Omental fat pad (tissue), 4 donors: ENCODE results near the gene HOXA9. TPM values are rescaled to one million over a fixed set of nuclear protein-coding genes. Genes with fewer than 3 reads are reported as not detected.

Experiments
- ATAC-seq: fragments of 150-250 bp; one replicate; pipeline ENCODE4 v1.9.1; 2016; ENCODE audit warnings: mild to moderate bottlenecking, moderate library complexity; ENCODE audit not compliant: low FRiP score
- DNase-seq: peaks from one replicate; pipeline ENCODE4 v3.0.0-alpha.2; 2019; ENCODE audit warnings: low spot score
- total RNA-seq, 4 donors: library from RNA; depleted of rRNA; stranded (reverse); fragments of >200 nt; gene quantifications; one replicate each; pipeline ENCODE4 v1.1.0, GENCODE V29; 2016
- TF ChIP-seq, protein P1 (sequence below), 3 donors: fragments of 450-650 bp; IDR thresholded peaks; one replicate each; pipeline ENCODE4 v1.5.1; 2016 to 2017; ENCODE audit warnings: antibody characterized with exemption in 3 of 3, mild to moderate bottlenecking in 3 of 3, moderate library complexity in 2 of 3

Gene HOXA9
- total RNA-seq, 4 donors from 2014 or later: 0.19 to 2.4 (median 1.0) TPM; not detected in 1

DNA sequence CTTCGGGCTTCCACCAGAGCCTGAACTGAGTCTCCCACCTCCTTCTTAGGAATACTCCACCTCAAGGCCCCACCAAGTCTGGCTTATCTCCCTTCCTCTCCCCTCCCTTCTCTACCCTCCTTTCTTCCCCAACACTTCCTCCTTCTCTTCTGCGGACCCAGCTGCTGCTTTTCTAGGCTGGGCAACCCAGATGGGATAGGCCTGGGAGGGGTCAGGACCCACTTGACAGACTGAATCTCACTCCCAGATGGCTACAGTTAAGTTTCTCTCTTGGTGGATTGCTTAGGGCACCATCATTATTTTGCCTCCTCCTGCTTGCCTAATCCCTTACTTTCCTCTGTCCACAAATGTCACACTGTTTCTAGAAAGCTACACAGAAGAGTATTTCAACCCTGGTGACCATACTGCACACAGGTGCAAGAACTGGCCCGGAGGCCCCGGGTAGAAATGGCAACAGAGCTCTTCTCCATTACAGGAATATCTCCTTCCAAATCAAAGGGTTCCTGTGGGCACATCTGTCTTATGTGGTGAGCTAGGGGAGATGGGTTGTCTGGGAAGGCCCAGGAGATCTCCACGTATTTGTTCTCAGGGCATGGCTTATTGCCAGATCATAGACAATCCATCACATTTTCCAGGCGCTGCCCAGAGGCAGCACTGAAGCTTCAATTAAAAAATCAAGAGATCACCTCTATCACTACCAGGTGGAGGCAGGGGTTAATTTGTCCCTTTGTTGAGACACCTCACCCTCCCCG is 24.8 kb upstream of the HOXA9 start:
- TF ChIP-seq, protein P1, sequence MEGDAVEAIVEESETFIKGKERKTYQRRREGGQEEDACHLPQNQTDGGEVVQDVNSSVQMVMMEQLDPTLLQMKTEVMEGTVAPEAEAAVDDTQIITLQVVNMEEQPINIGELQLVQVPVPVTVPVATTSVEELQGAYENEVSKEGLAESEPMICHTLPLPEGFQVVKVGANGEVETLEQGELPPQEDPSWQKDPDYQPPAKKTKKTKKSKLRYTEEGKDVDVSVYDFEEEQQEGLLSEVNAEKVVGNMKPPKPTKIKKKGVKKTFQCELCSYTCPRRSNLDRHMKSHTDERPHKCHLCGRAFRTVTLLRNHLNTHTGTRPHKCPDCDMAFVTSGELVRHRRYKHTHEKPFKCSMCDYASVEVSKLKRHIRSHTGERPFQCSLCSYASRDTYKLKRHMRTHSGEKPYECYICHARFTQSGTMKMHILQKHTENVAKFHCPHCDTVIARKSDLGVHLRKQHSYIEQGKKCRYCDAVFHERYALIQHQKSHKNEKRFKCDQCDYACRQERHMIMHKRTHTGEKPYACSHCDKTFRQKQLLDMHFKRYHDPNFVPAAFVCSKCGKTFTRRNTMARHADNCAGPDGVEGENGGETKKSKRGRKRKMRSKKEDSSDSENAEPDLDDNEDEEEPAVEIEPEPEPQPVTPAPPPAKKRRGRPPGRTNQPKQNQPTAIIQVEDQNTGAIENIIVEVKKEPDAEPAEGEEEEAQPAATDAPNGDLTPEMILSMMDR (IDR thresholded peaks at IDR 0.05): no peak
- no peak for ATAC-seq
- no peak for DNase-seq

DNA sequence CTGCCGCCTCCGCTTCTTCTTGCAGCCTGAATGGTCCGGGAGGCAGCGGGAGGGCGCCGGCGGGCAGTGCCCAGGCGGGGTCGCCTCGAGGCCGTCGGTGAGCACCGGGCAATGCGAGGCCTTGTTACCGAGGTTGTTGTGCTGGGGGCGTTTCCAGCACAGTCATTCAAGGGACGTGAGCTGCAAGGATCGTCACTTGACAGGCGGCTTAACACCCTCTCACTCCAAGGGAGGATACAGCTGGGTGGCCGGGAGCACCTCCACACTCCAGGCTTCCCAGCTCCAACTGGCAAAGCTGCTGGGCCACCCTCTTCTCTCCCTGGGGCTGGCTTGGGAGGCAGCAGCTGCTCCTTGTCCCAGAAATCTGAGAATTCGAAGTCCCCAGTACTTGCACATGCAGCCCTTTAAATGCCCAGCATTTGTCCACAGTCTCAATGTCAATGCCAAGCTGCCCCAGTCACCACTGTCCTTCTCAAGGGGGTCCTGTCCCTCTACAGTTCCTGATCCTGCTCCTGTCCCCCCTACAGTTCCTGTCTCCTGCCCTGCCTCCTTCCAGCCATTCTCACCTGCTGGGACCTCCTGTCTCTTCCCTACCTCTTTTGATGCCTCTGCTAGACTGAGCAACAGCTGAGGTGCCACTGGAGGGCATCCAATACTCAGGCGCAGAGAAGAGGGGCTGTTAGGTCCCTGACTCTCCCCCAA is 24.1 kb upstream of the HOXA9 start:
- peak; percentile 15 for DNase-seq
- no peak for ATAC-seq
- TF ChIP-seq, protein P1 (IDR thresholded peaks at IDR 0.05): no peak

DNA sequence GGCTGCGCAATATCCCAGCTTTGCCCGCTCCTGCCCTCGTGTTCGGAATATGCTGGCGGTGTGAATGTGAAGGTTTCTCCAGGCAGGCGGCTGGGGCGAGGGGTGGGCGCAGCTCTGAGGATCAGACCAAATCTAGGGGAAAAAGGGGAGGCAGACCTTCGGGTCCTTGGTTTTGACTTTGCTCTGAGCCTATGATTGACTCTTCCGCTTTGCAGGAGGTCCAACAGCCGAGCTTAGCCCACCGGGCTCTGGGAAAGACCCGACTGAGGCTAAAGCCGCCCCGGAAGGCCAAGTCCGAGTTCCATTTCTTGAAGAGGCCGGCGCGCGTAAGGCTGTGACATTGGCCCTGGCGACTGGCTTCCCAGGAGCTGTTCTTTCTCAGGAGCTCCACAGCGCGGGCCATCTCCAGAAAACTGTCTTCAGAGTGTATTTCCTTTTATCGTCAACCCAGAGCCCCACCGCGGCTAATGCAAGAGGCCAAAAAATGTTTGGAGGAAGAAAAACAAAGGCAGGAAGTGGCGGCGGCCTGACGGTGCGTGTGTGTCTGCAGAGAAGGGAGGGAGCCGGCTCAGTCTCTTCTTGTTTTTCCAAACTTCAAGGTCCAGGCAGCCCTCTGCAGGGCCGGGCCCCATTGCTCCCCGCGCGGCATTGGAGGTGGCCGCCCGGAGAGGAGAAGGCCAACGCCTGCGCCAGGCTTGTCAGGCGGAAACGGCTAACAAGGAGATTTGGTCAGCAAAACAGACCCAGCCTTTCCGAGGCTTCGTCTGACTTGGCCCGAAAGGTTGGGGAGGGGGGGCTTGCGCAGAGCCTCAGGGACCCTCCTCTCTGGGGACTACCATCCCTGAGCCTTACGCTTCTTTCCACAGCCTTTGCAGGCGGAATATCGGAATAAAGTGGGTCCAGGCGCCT is 23.3 kb upstream of the HOXA9 start:
- DNase-seq (peak; percentile 24), ATAC-seq (no peak)
- TF ChIP-seq, protein P1 (IDR thresholded peaks at IDR 0.05): no peak

DNA sequence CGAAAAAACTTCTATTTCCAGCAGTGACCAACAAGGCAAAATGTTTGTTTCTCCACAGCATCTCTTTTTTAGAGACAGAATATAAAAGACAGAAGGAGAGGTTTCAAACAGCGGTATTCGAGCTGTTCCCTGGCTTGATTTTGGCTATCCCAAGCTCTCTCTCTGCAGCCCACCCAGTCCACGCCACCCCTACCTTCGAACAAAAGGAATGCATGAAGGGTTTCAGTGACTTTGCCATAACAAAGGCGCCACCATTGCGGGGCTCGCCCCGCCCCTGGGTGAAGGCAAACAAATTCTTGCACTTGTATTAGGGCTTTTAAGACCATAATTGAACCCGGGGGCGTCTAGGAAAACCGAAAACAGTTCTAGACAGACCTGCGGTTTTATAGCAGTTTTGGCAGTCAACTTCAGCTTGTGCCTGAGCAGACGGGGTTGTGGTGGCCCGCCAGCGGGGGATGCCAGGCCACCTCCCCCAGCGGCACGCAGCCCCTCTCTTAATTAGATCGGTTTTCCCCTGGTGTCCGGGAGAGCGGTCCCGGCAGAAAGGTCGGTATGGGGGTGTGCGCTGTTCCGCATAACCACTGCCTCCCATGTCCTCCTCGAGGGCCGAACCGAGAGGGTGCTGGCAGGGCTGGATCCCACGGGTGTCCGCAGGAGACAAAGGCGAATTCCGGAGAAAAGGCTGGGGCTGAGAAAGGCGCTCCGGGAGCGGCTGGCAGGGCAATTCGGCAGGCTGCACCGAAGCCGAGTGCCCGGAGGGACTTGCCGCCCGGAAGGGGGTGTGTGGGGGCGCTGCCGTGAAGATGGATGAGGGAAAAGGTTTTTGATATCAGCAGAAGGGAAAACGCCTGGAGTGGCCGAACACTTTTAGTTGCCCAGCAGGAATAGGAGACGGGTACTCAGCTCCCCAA is 22.4 kb upstream of the HOXA9 start:
- ATAC-seq (no peak), DNase-seq (peak; percentile 6)
- TF ChIP-seq, protein P1 (IDR thresholded peaks at IDR 0.05): no peak

- no peak for DNase-seq
- no peak for ATAC-seq
- TF ChIP-seq, protein P1 (IDR thresholded peaks at IDR 0.05): no peak
These were observed 21.5 kb upstream of the HOXA9 start for GRCh38 chr7:27186668-27187474.
